Effector memory CD4-positive, alpha-beta T cell (primary cell): ENCODE data around the gene PCDHGA1.
A peak's percentile ranks its signal among the peaks of the same experiment; 100 is the strongest.

Source experiments
- DNase-seq, 3 donors: peaks; one replicate each; pipeline ENCODE4 v3.0.0-alpha.2; 2020
- H3K27ac ChIP-seq: 2 replicates; pipeline ENCODE4 v1.7.0; 2013; ENCODE audit warnings: mild to moderate bottlenecking, low read length, moderate library complexity; ENCODE audit not compliant: insufficient read depth, poor library complexity, severe bottlenecking
- H3K27me3 ChIP-seq: replicated peaks from 2 replicates; pipeline ENCODE4 v1.7.0; 2013; ENCODE audit warnings: mild to moderate bottlenecking, low read length; ENCODE audit not compliant: insufficient read depth, control insufficient read depth, poor library complexity, severe bottlenecking
- H3K36me3 ChIP-seq: 2 replicates; pipeline ENCODE4 v1.7.0; 2013; ENCODE audit warnings: mild to moderate bottlenecking, low read length, moderate library complexity; ENCODE audit not compliant: control insufficient read depth, insufficient read depth
- H3K4me1 ChIP-seq: 2 replicates; pipeline ENCODE4 v1.7.0; 2013; ENCODE audit warnings: low read length, mild to moderate bottlenecking; ENCODE audit not compliant: control insufficient read depth, insufficient read depth, poor library complexity, severe bottlenecking
- H3K4me3 ChIP-seq: 2 replicates; pipeline ENCODE4 v1.7.0; 2013; ENCODE audit warnings: low read length, low read depth, mild to moderate bottlenecking; ENCODE audit not compliant: insufficient read depth, poor library complexity, severe bottlenecking
- H3K9me3 ChIP-seq: 2 replicates; pipeline ENCODE4 v1.7.0; 2013; ENCODE audit warnings: mild to moderate bottlenecking, low read length, moderate library complexity; ENCODE audit not compliant: control insufficient read depth

PCDHGA1 gene

GRCh38 chr5:141490771-141491170 lies 160.5 kb downstream of the PCDHGA1 start:
- no peaks in the 10 kb centered on the region for H3K36me3 ChIP-seq
- no peak overlapping the region for H3K4me3 ChIP-seq
- no peak overlapping the region for H3K27ac ChIP-seq
- H3K27me3 ChIP-seq: peaks cover 37% of the 10 kb centered on the region
- no peaks in the 10 kb centered on the region for H3K9me3 ChIP-seq
- peaks cover 19% of the 10 kb centered on the region for H3K4me1 ChIP-seq
- DNase-seq: no peak

- H3K36me3 ChIP-seq: no peaks in the 10 kb centered on the region
- DNase-seq: no peak
- peak overlapping the region; percentile 20 for H3K4me3 ChIP-seq
- H3K27me3 ChIP-seq: peaks cover 37% of the 10 kb centered on the region
- no peak overlapping the region for H3K27ac ChIP-seq
- H3K4me1 ChIP-seq: peaks cover 19% of the 10 kb centered on the region
- no peaks in the 10 kb centered on the region for H3K9me3 ChIP-seq
These were observed 161.2 kb downstream of the PCDHGA1 start for GRCh38 chr5:141491323-141492167.

DNA sequence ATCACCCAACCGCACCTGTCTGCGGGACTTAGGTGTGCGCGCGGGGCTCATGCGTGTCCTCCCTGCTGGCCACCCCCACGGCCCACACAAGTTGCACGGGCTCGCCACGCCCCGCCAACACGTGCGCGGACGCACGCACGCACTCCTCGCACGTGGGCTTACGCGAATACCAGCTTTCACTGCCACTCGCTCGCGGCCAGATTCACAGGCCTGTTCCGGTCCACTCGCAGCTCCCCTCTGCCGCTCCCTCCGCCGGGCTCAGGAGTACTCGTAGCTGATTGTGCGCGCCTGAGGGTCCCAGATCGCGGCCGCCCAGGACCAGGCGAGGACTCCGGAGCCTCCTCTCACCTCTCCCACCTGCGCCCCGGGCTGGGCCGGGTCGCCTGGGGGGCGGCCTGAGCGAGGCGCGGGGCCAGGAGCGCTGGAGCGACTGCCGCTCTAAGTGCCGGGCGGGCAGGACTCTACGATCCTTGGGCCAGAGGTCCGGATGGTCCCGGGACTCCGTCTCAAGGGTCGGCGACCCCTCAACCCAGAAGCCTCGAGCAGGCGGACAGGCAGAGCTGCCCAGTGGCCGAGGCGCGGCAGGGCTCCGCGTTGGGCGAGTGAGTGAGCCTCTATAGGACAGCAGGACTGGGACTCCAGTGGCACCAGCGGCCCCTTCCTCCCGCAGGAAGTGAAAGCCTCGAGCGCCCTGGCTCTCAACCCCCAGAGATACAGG lies 162.0 kb downstream of the PCDHGA1 start:
- Histone ChIP-seq H3K27me3 (peaks cover 37% of the 10 kb centered on the region), H3K4me3 (peak overlapping the region; percentile 20), H3K36me3 (no peaks in the 10 kb centered on the region), H3K4me1 (peaks cover 19% of the 10 kb centered on the region), H3K27ac (no peak overlapping the region), H3K9me3 (no peaks in the 10 kb centered on the region)
- DNase-seq: no peak

DNA sequence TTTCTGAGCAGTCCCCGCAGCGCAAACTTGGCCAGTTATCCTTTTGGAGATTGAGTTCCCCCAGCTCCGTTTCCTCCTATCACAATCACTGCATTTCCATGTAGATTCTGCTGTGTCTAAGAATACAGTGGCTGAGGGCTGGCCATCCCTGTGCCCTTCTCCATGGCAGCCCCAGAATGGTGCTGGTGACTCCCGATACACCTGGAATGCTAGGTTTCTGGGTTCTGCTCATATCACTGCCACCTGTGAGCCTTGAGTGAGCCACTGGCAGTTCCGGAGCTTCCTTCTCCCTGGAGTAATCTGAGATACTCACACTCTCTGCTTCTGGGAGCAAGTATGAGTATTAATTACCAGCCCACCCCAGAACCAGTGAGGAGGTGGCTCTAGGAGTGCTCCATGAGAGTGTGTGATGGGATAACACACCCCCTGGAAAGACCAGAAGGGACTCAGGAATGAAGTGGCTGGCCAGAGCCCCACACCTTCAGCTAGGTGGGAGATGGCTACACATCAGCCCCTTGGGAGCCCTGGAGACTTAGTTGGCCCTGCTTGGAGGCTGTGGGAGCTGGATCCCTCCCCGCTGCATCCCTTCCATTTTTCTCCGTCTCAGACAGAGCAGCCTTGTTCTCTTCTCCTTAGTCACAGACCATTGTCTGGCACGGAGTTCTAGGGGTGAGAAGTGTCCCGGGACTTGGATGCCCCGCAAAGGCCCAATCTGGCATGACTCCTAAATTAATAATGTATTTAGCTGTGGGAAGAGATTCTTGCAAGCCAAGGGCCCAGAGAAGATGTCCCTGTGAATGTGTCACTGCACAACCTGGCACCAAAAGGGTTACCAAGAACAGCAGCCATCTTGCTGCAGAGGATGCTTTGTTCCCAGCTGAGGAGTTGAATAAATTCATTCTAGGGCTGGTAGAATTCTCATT lies 163.4 kb downstream of the PCDHGA1 start:
- peaks cover 42% of the 10 kb centered on the region for H3K27me3 ChIP-seq
- H3K27ac ChIP-seq: no peak overlapping the region
- peaks cover 19% of the 10 kb centered on the region for H3K4me1 ChIP-seq
- H3K36me3 ChIP-seq: no peaks in the 10 kb centered on the region
- H3K9me3 ChIP-seq: no peaks in the 10 kb centered on the region
- no peak overlapping the region for H3K4me3 ChIP-seq
- DNase-seq: no peak

DNA sequence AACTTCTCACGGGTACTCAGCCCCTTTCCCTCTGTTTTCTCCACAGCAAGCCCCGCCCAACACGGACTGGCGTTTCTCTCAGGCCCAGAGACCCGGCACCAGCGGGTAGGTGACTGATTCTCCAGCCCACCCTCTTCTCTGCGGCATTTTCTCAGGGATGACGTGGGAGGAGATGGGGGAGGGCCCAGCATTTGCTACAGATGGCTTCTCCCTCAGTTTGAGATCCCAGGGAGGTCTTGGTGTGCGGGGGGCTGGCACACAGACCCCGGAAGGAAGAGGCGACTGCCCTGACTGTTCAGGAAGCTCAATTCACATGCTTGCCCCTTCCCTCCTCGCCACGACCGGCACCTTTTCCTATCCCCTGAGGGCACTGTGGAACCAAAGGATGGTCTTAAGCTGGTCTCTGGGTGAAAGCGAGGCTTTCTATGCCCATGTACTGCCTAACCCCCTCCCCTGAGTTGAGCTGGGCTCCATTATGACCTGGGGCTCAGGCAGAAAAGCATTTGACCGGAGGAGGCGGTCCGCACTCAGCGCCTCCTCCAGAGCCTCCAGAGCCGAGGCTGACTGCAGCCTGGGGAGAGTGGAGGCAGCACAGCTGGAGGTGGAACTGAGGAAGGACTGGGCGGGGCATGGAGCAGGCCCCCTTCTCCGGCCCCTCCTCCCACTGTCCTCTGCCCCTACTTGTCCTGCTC lies 164.6 kb downstream of the PCDHGA1 start:
- H3K27ac ChIP-seq: no peak overlapping the region

GRCh38 chr5:141495453-141495811 lies 165.1 kb downstream of the PCDHGA1 start:
- no peak for DNase-seq
- Histone ChIP-seq H3K36me3 (no peaks in the 10 kb centered on the region), H3K4me3 (no peak overlapping the region), H3K27ac (no peak overlapping the region), H3K9me3 (no peaks in the 10 kb centered on the region), H3K4me1 (peaks cover 19% of the 10 kb centered on the region), H3K27me3 (peaks cover 36% of the 10 kb centered on the region)

More for the DNA sequence above, 164.6 kb downstream of the PCDHGA1 start:
- Histone ChIP-seq H3K4me1 (peaks cover 19% of the 10 kb centered on the region), H3K9me3 (no peaks in the 10 kb centered on the region), H3K4me3 (no peak overlapping the region), H3K36me3 (no peaks in the 10 kb centered on the region), H3K27me3 (peaks cover 41% of the 10 kb centered on the region)
- DNase-seq: no peak

DNA sequence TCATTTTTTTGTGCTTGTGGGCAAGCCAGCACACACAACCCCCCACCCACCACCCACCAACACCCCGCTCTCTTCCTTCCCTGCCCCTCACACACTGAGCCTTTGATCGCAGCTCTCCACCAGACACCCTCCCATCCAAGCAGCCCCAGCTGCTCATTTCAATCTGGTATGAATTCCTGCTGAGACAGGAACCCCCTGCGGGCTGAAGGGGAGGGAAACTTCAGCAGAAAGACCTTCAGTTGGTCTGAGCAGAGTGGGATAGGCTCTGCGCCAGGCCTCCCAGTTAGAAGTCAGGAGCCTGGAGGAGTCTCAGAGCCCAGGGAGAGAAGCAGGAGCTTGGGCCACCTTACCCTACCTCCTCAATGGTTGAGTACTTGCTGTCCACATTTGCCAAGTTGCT lies 165.7 kb downstream of the PCDHGA1 start:
- Histone ChIP-seq H3K9me3 (no peaks in the 10 kb centered on the region), H3K27ac (no peak overlapping the region), H3K36me3 (no peaks in the 10 kb centered on the region), H3K4me3 (no peak overlapping the region), H3K4me1 (peaks cover 19% of the 10 kb centered on the region), H3K27me3 (peaks cover 35% of the 10 kb centered on the region)
- no peak for DNase-seq

DNA sequence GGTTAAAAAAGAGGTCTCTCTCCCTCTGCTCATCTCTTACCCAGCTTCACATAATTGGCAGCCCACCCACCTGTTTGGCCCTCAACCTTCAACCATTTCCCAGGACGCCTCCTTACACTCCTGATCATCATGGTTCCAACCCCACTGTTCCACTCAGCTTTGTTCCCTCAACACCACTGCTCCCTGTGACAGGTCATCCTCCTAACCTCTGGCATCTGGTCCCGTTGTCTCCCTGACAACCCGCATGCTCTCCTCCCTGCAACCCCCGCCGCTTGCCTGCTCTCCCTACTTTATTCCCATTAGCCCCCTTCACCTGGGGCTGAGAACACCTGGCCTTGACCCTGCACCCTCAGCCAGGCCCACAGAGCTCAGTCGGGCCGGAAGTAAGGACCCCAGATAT lies 171.4 kb downstream of the PCDHGA1 start:
- no peak for DNase-seq
- Histone ChIP-seq H3K27ac (no peak overlapping the region), H3K4me3 (no peak overlapping the region), H3K4me1 (no peaks in the 10 kb centered on the region), H3K9me3 (no peaks in the 10 kb centered on the region), H3K27me3 (peaks cover 4% of the 10 kb centered on the region), H3K36me3 (no peaks in the 10 kb centered on the region)

DNA sequence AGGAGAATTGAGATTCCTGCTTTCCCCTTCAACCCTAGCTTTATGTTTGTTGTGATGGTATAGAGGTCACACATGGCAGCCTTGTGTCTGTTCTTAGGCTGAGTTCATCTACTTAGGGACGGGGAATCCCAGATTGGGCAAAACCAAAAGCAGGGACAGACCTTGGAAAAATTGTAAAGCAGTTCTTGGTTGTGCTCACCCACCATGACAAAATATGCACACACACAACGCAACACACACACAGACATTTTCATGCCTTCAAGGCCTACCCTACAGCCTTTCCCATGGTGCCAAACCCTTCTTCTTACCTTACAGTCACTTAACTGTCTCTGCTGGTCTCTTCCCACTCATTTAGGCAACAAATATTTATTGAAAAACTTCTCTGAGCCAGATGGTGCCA lies 173.4 kb downstream of the PCDHGA1 start:
- Histone ChIP-seq H3K27me3 (no peaks in the 10 kb centered on the region), H3K9me3 (no peaks in the 10 kb centered on the region), H3K4me1 (no peaks in the 10 kb centered on the region), H3K27ac (no peak overlapping the region), H3K4me3 (no peak overlapping the region), H3K36me3 (no peaks in the 10 kb centered on the region)
- no peak for DNase-seq
